Epidermal melanocyte (primary cell): ENCODE data around the gene THAP10.
"Not testable (repeated sequence)": the region's sequence is repeated elsewhere in the genome, so short reads cannot be mapped to it uniquely, and the experiment has no call there.

ENCODE experiments used
- DNase-seq: peaks from one replicate; pipeline ENCODE4 v3.0.0; 2011; ENCODE audit warnings: low spot score; ENCODE audit not compliant: insufficient read length

The THAP10 gene

DNA sequence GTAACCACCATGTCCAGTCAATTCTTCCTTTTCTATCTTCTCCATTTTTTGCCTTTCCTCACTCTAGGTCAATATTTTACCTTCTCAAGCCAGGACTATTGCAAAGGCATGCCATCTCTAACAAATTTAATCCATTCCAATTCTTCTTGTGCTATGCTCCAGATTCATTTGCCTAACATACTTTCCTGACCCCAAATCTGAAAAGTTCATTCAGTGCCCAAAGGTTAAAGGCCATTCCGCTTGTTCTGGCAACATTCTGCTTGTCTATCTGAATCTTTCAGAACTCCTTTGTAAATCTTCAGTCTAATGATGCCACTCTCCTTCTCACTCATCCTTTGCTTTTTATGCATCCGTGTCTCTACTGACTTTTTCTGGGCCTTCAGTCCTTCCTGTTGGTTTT lies 15.6 kb downstream of the THAP10 start:
- DNase-seq: no peak

DNA sequence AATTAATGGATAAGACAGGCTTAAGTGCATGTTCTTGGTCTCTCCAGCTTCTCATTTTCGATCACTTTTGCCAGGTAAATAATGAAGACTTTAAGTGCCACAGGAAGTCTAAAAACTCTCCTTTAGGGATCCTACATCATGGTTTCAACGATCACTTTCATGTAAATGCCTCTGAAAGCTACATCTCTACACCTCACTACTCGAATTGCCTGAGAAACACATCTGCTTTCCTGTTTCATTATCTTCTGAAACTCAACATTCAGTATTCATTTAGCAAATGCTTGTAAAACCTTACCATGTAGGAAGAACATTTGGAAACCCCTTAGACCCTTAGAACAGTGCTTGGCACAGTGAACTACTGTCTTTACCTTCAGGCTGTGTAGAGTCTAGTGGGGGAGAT lies 16.2 kb downstream of the THAP10 start:
- DNase-seq: no peak

DNA sequence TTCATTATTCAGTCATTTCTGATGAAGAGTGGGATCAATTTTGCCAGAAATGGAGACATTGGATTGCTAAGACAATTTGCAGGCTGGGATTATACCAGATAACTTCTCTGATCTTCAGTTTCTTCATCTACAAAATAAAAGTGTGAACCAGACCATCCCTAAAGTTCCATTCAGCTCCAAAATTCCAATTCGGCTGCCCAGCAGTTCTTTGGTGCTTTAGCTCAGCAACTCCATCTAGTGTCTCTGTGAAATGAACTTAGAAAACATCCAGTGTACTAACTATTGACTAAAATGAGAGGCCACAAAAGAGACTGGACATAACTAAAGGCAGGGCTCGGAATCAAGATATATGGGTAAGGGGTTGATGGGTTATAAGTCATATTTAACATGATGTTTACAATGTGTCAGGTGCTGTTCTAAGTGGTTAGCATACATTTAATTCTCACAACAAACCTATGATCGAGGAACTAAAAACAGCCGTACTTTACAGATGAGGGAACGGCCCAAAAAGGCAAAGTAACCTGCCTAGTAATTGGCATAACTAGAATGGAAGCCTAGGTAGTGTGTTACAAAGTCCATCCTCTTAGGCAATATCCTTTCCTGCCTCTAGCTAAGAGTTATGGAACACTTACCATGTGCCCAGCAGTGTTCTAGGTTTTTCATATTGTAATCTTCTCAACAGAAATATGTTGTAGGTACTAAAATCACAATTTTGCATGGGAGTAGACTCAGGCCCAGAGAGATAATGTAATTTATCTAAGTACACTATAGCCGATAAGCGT lies 17.0 kb downstream of the THAP10 start:
- DNase-seq: peak; percentile 65

DNA sequence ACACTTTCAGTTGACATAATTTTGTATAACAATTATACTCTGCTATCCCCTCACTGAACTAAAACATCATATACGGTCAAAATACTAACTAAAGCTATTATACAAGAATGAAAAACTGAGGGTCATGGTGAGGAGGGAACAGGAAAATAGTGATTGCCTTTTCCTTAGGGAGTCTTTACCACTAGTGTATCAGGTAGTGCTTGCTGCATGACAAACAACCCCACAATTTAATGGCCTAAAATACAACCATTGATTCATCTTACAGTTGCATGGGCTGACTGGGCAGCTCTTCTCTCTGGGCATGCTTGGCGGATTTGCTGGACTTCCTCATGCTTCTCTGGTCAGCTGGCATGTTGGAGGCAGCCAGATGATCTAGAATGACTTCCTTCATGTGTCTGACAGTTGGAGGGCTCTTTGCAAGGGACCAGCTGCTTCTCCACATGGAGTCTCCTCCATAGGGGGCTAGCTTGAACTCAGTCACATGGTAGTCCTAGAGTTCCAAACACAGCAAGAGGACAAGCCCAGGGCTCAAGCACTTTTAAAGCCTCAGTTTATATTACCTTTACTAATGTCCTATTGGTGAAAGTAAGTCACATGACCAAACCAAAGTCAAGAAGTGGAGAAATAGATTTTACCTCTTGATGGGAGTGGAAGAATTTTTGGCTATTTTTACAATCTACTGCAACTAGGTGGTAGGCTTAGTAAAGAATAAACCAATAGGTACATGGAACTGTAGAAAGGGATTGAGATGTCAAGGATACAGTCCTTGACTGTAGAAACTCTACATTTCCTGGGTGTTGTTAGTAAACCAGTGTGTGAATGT lies 18.8 kb downstream of the THAP10 start:
- no peak for DNase-seq

DNA sequence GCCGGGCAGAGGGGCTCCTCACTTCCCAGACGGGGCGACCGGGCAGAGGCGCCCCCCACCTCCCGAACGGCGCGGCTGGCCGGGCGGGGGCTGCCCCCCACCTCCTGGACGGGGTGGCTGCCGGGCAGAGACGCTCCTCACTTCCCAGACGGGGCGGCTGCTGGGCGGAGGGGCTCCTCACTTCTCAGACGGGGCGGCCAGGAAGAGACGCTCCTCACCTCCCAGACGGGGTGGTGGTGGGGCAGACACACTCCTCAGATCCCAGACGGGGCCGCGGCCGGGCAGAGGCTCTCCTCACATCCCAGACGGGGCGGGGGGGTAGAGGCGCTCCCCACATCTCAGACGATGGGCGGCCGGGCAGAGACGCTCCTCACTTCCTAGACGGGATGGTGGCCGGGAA lies 20.7 kb downstream of the THAP10 start:
- DNase-seq: not testable (repeated sequence)

DNA sequence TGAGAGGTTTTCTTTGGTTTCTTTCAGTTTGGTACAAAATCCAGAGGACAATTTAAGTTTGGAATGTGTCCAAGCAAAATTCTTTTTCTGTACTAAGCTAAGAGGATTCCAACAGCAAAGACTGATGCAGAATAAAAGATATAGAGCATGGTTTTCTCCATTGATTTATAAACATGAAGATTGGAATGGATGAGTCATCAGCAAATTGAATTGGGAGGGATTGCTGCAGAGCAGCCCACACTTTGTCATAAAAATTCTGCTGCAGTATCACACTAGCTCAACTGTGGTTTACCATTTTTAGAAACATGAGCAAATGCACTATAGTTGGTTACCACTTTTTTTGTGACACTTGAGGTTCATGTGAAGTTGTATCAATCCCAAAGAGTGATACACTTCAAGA lies 22.2 kb downstream of the THAP10 start:
- DNase-seq: no peak

DNA sequence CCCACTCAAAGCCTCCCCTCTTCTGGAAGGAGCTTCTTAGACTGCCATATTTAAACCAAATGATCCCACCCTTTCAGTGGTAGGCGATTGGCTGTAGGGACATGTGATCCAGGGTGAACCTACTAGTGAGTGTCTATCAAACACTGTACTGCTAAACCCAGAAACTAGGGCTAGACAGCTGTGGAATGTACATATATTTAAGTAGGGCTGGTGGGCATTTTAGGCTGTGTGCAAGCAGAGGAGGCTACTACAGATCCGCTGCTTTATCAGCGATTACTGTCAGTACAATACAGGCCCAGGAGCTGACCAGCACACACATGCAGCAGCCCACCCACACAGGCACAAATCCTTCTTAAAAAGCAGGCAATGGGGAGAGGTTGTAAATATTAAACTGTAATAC lies 22.9 kb downstream of the THAP10 start:
- DNase-seq: no peak

DNA sequence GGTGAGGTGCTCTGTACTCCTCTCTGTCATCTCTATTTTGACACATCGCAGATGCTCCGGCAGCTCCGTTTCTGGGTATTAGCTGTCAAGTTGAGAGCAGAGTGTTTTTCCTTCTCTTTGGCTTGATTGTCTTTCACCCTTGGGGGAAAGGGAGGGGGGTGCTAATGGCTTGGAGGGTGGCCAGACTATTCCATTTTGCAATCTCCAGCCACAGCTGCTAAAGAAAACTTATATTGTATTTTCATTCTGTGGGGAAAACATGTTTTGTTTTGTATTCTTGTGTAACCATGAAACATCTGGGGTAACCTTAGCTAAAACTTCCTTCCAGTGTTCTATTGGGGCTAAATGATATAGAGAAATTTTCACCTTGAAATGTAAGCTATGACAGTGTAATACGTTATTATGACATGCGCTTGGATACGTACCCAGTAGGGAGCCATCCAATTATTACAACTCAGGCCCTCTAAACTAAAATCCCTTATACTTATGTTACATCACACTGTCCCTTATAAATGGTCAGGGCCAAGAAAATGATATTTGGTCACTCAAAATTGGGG lies 24.2 kb downstream of the THAP10 start:
- DNase-seq: no peak

DNA sequence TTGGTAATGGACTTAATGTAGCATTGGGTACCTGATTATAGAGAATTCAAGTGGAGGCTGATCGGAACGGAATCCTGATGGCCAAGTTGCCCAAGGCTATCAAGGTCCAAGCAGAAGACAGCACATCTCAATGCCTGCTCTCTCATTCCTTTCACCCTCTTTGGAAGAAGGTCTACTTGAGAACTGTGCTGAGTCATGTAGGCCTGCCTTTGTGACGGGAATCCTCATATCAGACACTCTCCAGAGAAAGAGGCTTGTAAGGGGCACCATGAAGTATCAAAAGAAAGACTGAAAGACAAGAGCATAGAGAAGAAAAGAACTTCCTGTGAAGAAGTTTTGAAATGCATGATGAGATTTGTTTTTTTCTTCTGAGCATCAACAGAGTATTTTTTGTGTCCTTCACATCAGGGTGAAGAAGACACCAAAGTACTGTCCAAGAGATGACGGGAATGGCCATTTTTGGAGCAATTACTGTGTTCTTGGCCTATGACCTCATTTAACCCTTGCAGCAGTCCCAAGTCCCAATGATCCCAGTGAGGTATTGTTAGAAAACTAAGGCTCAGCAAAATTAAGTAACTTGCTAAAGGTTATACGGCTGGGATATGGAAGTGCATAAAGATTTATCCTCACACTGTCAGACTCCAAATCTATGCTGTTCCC lies 25.1 kb downstream of the THAP10 start:
- DNase-seq: no peak

DNA sequence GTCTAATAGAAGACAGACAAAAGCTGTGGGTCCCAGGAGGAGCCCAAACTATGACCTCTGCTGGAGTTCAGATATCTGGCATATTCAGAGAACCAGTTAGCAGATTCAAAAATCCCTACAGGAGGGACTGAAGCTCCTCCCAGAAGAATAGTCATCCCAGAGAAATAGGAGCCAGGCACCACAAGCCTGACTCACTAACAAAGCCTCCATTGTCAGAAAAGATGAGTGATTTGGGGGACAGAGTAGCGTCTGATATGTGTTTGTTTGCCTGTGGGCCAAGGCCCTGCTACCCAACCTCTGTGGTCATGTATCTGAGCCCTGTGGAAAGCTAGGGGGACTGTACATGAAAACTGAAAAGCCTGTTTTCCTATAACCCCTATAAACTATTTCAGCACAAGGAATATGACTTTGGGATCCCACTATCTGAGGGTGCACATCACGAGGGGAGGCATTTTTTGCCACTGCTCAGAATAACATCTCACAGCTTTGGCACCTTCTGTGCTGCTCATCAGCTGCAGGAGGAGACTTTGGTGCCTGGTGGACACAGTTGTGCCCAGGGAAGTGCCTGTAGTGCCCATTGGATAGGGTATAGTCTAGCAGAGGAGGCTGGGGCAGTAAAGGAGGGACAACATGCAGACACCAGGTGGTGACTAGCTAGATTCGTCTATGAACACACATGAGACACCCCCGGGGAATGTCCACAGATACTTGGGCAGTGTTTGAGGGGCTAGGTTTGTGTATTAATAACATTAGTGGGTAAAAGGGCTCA lies 28.6 kb downstream of the THAP10 start:
- peak; percentile 84 for DNase-seq

DNA sequence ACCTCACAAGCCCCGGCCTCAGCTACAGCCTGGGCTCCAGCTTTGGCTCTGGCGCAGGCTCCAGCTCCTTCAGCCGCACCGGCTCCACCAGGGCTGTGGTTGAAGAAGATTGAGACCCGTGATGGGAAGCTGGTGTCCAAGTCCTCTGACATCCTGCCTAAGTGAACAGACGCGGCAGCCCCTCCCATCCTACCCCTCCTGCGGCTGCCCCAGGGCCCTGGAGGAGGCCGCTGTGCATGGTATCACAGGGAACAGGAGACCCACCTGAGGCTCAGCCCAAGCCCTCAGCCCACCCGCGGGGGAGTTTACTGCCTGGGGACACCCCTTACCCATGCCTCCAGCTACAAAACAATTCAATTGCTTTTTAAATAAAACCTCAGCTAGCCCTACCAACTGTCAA lies 32.2 kb downstream of the THAP10 start:
- no peak for DNase-seq

DNA sequence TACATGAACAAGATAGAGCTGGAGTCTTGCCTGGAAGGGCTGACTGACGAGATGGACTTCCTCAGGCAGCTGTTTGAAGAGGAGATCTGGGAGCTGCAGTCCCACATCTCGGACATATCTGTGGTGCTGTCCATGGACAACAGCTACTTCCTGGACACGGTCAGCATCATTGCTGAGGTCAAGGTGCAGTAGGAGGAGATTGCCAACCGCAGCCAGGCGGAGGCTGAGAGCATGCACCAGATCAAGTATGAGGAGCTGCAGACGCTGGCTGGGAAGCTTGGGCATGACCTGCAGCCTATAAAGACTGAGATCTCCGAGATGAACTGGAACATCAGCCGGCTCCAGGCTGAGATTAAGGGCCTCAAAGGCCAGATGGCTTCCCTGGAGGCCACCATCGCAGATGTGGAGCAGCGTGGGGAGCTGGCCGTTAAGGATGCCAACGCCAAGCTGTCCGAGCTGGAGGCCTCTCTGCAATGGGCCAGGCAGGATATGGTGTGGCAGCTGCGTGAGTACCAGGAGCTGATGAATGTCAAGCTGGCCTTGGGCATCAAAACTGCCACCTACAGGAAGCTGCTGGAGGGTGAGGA lies 32.8 kb downstream of the THAP10 start:
- no peak for DNase-seq

DNA sequence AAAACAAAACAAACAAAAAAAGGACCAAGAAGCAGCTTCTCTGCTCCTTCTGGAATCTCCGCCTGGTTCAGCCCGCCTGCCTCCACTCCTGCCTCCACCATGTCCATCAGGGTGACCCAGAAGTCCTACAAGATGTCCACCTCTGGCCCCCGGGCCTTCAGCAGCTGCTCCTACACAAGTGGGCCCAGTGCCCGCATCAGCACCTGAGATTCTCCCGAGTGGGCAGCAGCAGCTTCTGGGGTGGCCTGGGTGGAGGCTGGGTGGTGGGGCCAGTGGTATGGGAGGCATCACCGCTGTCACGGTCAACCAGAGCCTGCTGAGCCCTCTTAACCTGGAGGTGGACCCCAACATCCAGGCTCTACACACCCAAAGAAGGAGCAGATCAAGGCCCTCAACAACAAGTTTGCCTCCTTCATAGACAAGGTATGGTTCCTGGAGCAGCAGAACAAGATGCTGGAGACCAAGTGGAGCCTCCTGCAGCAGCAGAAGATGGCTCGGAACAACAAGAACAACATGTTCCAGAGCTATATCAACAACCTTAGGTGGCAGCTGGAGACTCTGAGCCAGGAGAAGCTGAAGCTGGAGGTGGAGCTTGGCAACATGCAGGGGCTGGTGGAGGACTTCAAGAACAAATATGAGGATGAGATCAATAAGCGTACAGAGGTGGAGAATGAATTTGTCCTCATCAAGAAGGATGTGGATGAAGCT lies 33.5 kb downstream of the THAP10 start:
- not testable (repeated sequence) for DNase-seq

DNA sequence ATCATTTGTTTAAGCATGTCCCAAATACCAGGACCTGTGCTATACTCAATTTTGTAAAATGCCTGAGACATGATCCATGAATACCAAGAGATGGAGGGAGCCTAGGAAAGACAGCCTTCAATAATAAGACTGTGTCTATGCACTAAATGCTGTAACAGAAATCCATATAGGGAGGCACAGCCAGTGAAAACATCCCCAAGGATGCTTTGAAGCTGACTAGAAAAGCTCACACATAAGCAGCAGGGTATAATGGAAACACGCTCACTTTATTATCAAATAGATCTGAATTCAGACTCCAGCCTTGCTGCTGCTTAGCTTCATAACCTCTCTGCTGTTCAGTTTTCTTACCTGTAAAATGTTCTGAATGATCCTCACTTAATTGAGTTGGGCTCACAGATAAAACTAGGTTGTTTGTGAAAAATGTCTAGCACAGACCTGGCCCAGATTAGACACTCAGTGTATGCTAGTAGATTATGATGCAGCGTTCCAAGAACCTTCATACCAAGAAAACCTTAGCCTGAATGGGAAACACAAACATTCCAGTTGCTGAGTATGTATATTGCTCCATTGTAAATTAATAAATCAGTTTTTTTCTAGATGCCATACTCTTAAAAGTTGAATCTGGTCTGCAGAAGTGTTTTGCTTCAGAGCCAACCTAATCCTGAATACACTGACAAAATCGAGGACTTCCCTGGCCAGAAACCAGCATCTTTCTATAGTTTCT lies 34.5 kb downstream of the THAP10 start:
- no peak for DNase-seq

DNA sequence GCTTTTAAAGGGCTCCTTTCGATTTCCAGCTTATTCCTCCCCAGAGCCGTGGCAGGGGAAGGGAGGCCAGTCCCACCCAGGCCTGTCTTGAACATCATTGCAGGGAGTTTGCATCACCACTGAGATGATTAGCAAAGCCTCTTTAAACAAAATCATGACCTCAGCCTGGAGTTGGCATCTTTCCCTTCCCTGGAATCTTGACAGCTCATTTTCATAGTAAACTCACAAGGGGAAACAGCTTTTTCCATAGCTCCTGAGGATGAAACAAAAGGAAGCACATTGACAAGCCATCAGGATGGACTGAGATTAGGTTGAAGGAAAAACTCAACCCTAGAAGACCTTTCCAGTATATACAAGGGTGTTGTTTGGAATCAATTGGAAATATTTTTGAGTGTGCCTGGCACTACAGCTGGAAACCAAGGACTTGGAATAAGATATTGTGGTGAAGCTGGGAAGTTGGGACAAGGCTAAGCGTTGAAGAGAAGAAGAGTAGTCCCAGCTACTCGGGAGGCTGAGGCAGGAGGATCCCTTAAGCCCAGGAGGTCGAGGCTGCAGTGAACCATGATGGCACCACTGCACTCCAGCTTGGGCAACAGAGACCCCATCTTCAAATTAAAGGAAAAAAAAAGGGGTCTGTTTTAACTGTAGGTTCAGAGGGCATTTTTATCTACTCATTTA lies 35.2 kb downstream of the THAP10 start:
- DNase-seq: peak; percentile 62

DNA sequence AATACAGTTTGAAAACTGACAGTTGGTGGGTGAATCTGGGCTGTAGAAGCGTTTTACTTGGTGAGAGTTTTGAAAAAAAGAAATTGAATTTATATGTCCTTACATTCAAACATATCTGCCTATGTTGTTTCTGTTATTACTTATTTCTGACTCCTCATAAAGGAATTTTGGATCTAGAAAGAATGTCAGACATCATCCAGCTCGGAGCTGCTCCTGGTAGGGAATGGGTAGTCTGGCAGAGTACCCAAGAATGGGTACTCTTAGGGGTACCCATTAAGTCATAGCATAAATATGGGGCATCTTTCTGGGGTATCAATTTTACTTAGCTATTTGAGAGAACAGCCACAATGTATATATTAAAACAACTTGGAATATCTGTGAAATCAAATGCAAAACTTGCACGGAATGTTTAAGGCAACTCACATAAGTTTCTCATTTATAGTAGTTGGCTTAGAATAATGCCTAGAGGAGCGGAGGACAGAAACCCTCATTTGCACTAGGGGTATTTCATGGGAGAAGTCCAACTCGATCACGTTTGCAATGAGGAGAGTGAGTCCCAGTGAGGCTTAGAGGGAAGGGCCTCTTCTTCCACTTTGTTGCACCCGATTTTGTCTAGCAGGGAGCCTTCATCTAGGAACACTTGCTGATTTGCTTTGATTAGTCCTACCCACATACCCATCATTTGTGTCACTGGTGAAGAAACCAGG lies 35.9 kb downstream of the THAP10 start:
- no peak for DNase-seq

DNA sequence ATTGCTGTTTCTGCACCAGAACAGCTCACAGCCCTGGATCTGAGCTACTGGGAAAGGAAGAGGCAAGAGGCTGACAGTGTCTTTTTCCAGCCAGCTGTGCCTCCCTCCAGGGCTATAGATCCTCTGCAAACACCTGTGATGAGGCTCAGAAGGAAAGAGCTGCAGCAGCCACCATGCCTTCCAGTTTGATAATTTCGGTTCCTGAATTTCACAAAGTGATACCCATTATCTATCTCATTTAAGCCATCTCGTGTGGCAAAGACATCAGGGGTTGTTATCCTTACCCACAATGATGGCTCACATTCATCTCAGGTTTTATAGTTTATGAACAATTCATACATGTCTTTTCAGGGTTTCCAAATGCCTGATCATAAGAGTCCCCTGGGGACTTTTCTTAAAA lies 36.5 kb downstream of the THAP10 start:
- DNase-seq: no peak

DNA sequence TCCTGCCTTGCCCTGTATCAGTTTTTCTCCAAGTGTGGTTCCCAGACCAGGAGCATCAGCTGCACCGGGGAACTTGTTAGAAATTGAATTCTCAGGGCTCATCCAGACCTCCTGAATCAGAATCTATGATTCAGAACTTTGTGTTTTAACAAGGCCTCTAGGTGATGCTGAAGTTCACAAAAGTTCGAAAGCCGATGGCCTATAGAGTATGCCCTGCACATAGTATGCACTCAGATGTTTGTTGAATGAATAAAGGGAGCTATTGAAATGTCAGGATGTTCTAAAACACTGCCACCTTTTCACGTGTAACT lies 37.6 kb downstream of the THAP10 start:
- DNase-seq: no peak
